Mesothelial cell of epicardium (in vitro differentiated cells): ENCODE results near the gene MAGEA1. TPM values are rescaled to one million over a fixed set of nuclear protein-coding genes. Genes with fewer than 3 reads are reported as not detected.

Experiments
- DNase-seq, 2 experiments: peaks; one replicate each; pipeline ENCODE4 v3.0.0; 2021; ENCODE audit warnings: low spot score in 2 of 2; ENCODE audit not compliant: unreplicated experiment in 2 of 2
- H3K27ac Mint-ChIP-seq: 2 replicates; pipeline ENCODE4 v1.8.0; 2021; ENCODE audit warnings: mixed read lengths
- H3K27me3 Mint-ChIP-seq: 2 replicates; pipeline ENCODE4 v1.8.0; 2021; ENCODE audit warnings: low read depth, mixed read lengths
- H3K36me3 Mint-ChIP-seq: 2 replicates; pipeline ENCODE4 v1.8.0; 2021; ENCODE audit warnings: mixed read lengths
- H3K4me1 Mint-ChIP-seq: 2 replicates; pipeline ENCODE4 v1.8.0; 2021; ENCODE audit warnings: mixed read lengths
- H3K4me3 Mint-ChIP-seq: 2 replicates; pipeline ENCODE4 v1.8.0; 2021; ENCODE audit warnings: mild to moderate bottlenecking, moderate library complexity, mixed read lengths
- H3K9me3 Mint-ChIP-seq: 2 replicates; pipeline ENCODE4 v1.8.0; 2021; ENCODE audit warnings: mixed read lengths
- CTCF ChIP-seq: fragments of 200-600 bp; sonication (generic); IDR thresholded peaks from one replicate; pipeline ENCODE4 v1.5.0; 2021; ENCODE audit warnings: antibody characterized with exemption; ENCODE audit not compliant: unreplicated experiment
- total RNA-seq: library from RNA; stranded (reverse); gene quantifications from 3 replicates; pipeline ENCODE4 v1.2.1, GENCODE V29; 2021

The MAGEA1 gene
- total RNA-seq, 1 donor from 2014 or later = not detected

GRCh38 chrX:153200462-153200861 lies 21.4 kb downstream of the MAGEA1 start:
- H3K27ac Mint-ChIP-seq = no peak overlapping the region
- no peak overlapping the region for H3K4me3 Mint-ChIP-seq
- H3K36me3 Mint-ChIP-seq = no peaks in the 10 kb centered on the region
- TF ChIP-seq CTCF = no peak
- H3K4me1 Mint-ChIP-seq = no peaks in the 10 kb centered on the region
- no peak for DNase-seq
- H3K27me3 Mint-ChIP-seq = peaks cover 24% of the 10 kb centered on the region
- peaks cover 54% of the 10 kb centered on the region for H3K9me3 Mint-ChIP-seq

GRCh38 chrX:153206425-153207046 lies 27.5 kb downstream of the MAGEA1 start:
- peaks cover 48% of the 10 kb centered on the region for H3K9me3 Mint-ChIP-seq
- TF ChIP-seq CTCF = no peak
- no peak for DNase-seq
- H3K27ac Mint-ChIP-seq = no peak overlapping the region
- peaks cover 41% of the 10 kb centered on the region for H3K27me3 Mint-ChIP-seq
- no peaks in the 10 kb centered on the region for H3K36me3 Mint-ChIP-seq
- no peak overlapping the region for H3K4me3 Mint-ChIP-seq
- H3K4me1 Mint-ChIP-seq = no peaks in the 10 kb centered on the region

- no peak overlapping the region for H3K4me3 Mint-ChIP-seq
- H3K27me3 Mint-ChIP-seq = peaks cover 32% of the 10 kb centered on the region
- no peak for TF ChIP-seq CTCF
- DNase-seq = no peak
- H3K36me3 Mint-ChIP-seq = no peaks in the 10 kb centered on the region
- H3K4me1 Mint-ChIP-seq = no peaks in the 10 kb centered on the region
- no peak overlapping the region for H3K27ac Mint-ChIP-seq
- H3K9me3 Mint-ChIP-seq = peaks cover 50% of the 10 kb centered on the region
Measured at GRCh38 chrX:153209347-153209746, 30.3 kb downstream of the MAGEA1 start.

- H3K9me3 Mint-ChIP-seq = peaks cover 36% of the 10 kb centered on the region
Measured at GRCh38 chrX:153214934-153215333, 35.9 kb downstream of the MAGEA1 start.

GRCh38 chrX:153216926-153217325 lies 37.8 kb downstream of the MAGEA1 start:
- Mint-ChIP-seq H3K4me3 (no peak overlapping the region), H3K27ac (no peak overlapping the region), H3K4me1 (no peaks in the 10 kb centered on the region), H3K27me3 (peaks cover 10% of the 10 kb centered on the region), H3K9me3 (peaks cover 23% of the 10 kb centered on the region), H3K36me3 (no peaks in the 10 kb centered on the region)
- TF ChIP-seq CTCF = no peak
- DNase-seq = no peak

More at GRCh38 chrX:153214934-153215333, 35.9 kb downstream of the MAGEA1 start:
- DNase-seq = no peak
- Mint-ChIP-seq H3K27ac (no peak overlapping the region), H3K4me1 (no peaks in the 10 kb centered on the region), H3K4me3 (no peak overlapping the region), H3K27me3 (peaks cover 13% of the 10 kb centered on the region), H3K36me3 (no peaks in the 10 kb centered on the region)
- TF ChIP-seq CTCF = no peak
